IMR-90 (cell line): Measurements from ENCODE around the gene DSCAML1. TPM values are rescaled to one million over a fixed set of nuclear protein-coding genes. Genes with fewer than 3 reads are reported as not detected.

ENCODE experiments used
- ATAC-seq: fragments of 200-7000 bp; cut with Tn5 transposase; 2 replicates; pipeline ENCODE4 v1.9.1; 2020; ENCODE audit warnings: low read depth, mild to moderate bottlenecking, moderate library complexity
- BruUV-seq: library from RNA; stranded (reverse); fragments of 400-500 nt; replicated peaks from 2 replicates; lab custom pipeline; 2021; lab: Mats Ljungman, UMichigan
- CTCF ChIA-PET: fragments of 300-600 bp; formaldehyde crosslinking; extraction: SDS; loops from one replicate; lab custom pipeline; 2021; ENCODE audit warnings: antibody characterized with exemption; lab: Yijun Ruan, JAX
- POLR2A ChIA-PET: fragments of 300-600 bp; sonication (Branson Sonifier 250); formaldehyde crosslinking; loops from one replicate; lab custom pipeline; 2022; ENCODE audit warnings: antibody characterized with exemption; ENCODE audit not compliant: unreplicated experiment; lab: Charles Lee
- DNase-seq: peaks from one replicate; pipeline ENCODE4 v3.0.0; 2013
- H2AFZ ChIP-seq: replicated peaks from 2 replicates; pipeline ENCODE3; 2013; ENCODE audit warnings: low read length, mild to moderate bottlenecking; ENCODE audit not compliant: poor library complexity
- H2AK5ac ChIP-seq: 2 replicates; pipeline ENCODE4 v1.6.1; 2013; ENCODE audit warnings: low read depth, low read length, inconsistent platforms
- H2AK9ac ChIP-seq: replicated peaks from 2 replicates; pipeline ENCODE3; 2013; ENCODE audit warnings: mild to moderate bottlenecking, low read depth, low read length, moderate library complexity; ENCODE audit not compliant: poor library complexity
- H2BK120ac ChIP-seq: 2 replicates; pipeline ENCODE4 v1.6.1; 2013; ENCODE audit warnings: low read depth, low read length, inconsistent platforms
- H2BK15ac ChIP-seq: 3 replicates; pipeline ENCODE4 v1.6.1; 2013; ENCODE audit warnings: low read depth, low read length, inconsistent platforms
- H2BK20ac ChIP-seq: 2 replicates; pipeline ENCODE4 v1.6.1; 2013; ENCODE audit warnings: low read depth, mild to moderate bottlenecking, inconsistent platforms, low read length, moderate library complexity
- H2BK5ac ChIP-seq: 2 replicates; pipeline ENCODE4 v1.6.1; 2013; ENCODE audit warnings: mild to moderate bottlenecking, low read depth, low read length, inconsistent platforms; ENCODE audit not compliant: poor library complexity, severe bottlenecking
- H3K14ac ChIP-seq: replicated peaks from 2 replicates; pipeline ENCODE4 v1.6.1; 2013; ENCODE audit warnings: low read depth, low read length, inconsistent platforms
- H3K18ac ChIP-seq: 2 replicates; pipeline ENCODE4 v1.6.1; 2013; ENCODE audit warnings: low read depth, low read length, control low read depth
- H3K23ac ChIP-seq: 2 replicates; pipeline ENCODE4 v1.6.1; 2013; ENCODE audit warnings: low read depth, low read length, inconsistent platforms
- H3K27ac ChIP-seq: 2 replicates; pipeline ENCODE4 v1.5.1; 2013; ENCODE audit warnings: mild to moderate bottlenecking, control low read depth, low read length; ENCODE audit not compliant: insufficient read depth
- H3K27me3 ChIP-seq: 2 replicates; pipeline ENCODE4 v1.6.1; 2013; ENCODE audit warnings: low read length; ENCODE audit not compliant: control insufficient read depth, insufficient read depth
- H3K36me3 ChIP-seq: 2 replicates; pipeline ENCODE4 v1.6.1; 2013; ENCODE audit warnings: low read length, mixed read lengths; ENCODE audit not compliant: control insufficient read depth, insufficient read depth
- H3K4ac ChIP-seq: 2 replicates; pipeline ENCODE4 v1.6.1; 2013; ENCODE audit warnings: low read depth, low read length, inconsistent platforms
- H3K4me1 ChIP-seq: 2 replicates; pipeline ENCODE4 v1.6.1; 2013; ENCODE audit warnings: low read length, mixed read lengths; ENCODE audit not compliant: control insufficient read depth, insufficient read depth
- H3K4me2 ChIP-seq: 2 replicates; pipeline ENCODE4 v1.6.1; 2013; ENCODE audit warnings: low read depth, mild to moderate bottlenecking, control low read depth, low read length, moderate library complexity
- H3K4me3 ChIP-seq: 2 replicates; pipeline ENCODE4 v1.5.1; 2013; ENCODE audit warnings: low read depth, mild to moderate bottlenecking, control low read depth, low read length, moderate library complexity; ENCODE audit not compliant: insufficient read depth
- H3K56ac ChIP-seq: 2 replicates; pipeline ENCODE4 v1.6.1; 2013; ENCODE audit warnings: low read length, inconsistent platforms; ENCODE audit not compliant: insufficient read depth; ENCODE audit errors: extremely low read depth
- H3K79me1 ChIP-seq, 2 experiments: 2 replicates each; pipeline ENCODE4 v1.6.1; 2013; ENCODE audit warnings: low read length in 2 of 2, inconsistent platforms in 1 of 2, low read depth in 1 of 2
- H3K9ac ChIP-seq: 2 replicates; pipeline ENCODE4 v1.6.1; 2013; ENCODE audit warnings: low read depth, low read length, control low read depth
- H3K9me1 ChIP-seq: 2 replicates; pipeline ENCODE4 v1.6.1; 2013; ENCODE audit warnings: low read length, inconsistent platforms; ENCODE audit not compliant: insufficient read depth
- H3K9me3 ChIP-seq: 2 replicates; pipeline ENCODE4 v1.6.1; 2013; ENCODE audit warnings: low read length; ENCODE audit not compliant: control insufficient read depth, insufficient read depth
- H4K20me1 ChIP-seq: 2 replicates; pipeline ENCODE4 v1.6.1; 2013; ENCODE audit warnings: low read length, inconsistent platforms; ENCODE audit not compliant: insufficient read depth
- H4K5ac ChIP-seq: 2 replicates; pipeline ENCODE4 v1.6.1; 2013; ENCODE audit warnings: mild to moderate bottlenecking, low read depth, low read length, control low read depth
- H4K8ac ChIP-seq, 2 experiments: 2 replicates each; pipeline ENCODE4 v1.6.1; 2013; ENCODE audit warnings: low read depth in 2 of 2, low read length in 2 of 2, control low read depth in 1 of 2, inconsistent platforms in 1 of 2
- H4K91ac ChIP-seq: 2 replicates; pipeline ENCODE4 v1.6.1; 2013; ENCODE audit warnings: low read depth, low read length, inconsistent platforms; ENCODE audit not compliant: insufficient read depth
- CHD1 ChIP-seq: IDR thresholded peaks from 2 replicates; pipeline ENCODE4 v1.6.1; 2012; ENCODE audit warnings: low read depth, low read length, improper control_type of control experiment
- RFX5 ChIP-seq: IDR thresholded peaks from 2 replicates; pipeline ENCODE4 v1.8.0; 2012; ENCODE audit warnings: low read depth, mild to moderate bottlenecking, low read length, moderate library complexity
- WGBS, 2 experiments: methylation state at CpG; one replicate each; pipeline versions ENCODE4 v1.1.5 to v1.1.7; 2013; ENCODE audit warnings: missing lambda C conversion rate in 2 of 2; ENCODE audit not compliant: insufficient read length in 1 of 2; ENCODE audit errors: extremely low coverage in 2 of 2; 5-methylcytosine and 5-hydroxymethylcytosine counted together
- dilution Hi-C: fragments of 300-500 bp; cut with HindIII; formaldehyde crosslinking; loops from one replicate; pipeline ENCODE4 v1.14.3; 2018; ENCODE audit warnings: low sequenced_read_pairs; ENCODE audit not compliant: unreplicated experiment
- in situ Hi-C: fragments of 300-500 bp; cut with MboI; formaldehyde crosslinking; loops from 3 replicates; pipeline ENCODE4 v1.14.3; 2019; ENCODE audit warnings: low sequenced_read_pairs, inconsistent platforms, mixed read lengths
- intact Hi-C: fragments of 100-400 bp; cut with micrococcal nuclease; formaldehyde crosslinking; loops from 2 replicates; pipeline ENCODE4 v1.10.0; 2022
- polyA plus RNA-seq, 3 experiments: library from polyadenylated mRNA; depleted of rRNA; stranded (reverse); fragments of >200 nt; gene quantifications; 2 replicates each; pipeline ENCODE4 v1.2.3, GENCODE V29; 2012; ENCODE audit warnings: low replicate concordance in 1 of 3
- total RNA-seq: library from RNA; depleted of rRNA; stranded (reverse); fragments of >200 nt; gene quantifications from 2 replicates; pipeline ENCODE4 v1.2.3, GENCODE V29; 2012

Gene DSCAML1
- total and polyA plus RNA-seq, 2 of the 4 experiments (the other 2 are of a cell fraction): not detected

DNA sequence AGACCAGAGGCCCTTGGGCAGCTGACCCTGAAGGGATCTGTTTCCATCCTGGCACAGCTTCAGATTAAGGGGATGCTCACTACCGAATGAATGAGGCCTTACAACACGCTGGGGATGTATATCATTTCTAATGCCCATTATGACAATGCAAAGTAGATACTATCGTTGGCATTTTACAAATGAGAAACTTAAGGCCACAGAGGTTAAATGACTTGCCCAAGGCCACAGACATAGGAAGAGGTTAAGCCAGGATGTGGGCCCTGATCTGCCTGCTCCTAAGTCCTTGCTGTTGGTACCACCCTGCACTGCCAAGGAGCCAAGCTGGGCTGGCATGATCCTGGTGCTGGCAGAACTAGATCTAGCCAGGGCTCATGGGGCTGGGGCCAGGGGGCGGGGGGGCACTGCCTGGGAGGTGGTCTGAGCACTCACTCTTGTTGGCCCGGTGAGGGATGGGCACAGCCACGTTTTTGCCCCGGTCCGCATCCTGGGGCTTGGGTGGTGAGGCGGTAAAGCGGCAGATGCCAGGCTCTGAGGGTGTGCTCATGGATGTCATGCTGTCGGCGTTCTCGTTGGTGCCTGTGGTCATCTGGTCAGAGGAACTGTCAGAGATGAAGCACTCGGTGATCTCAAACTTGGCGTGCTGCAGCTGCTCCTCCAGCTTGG lies 366.6 kb downstream of the DSCAML1 start:
- WGBS, 2 experiments: 85% methylated on average over 4 of the region's 15 CpGs; no CpG with 5 or more reads in 1 of the 2 experiments

More for the DNA sequence above, 366.6 kb downstream of the DSCAML1 start:
- CTCF ChIA-PET: no interaction called here
- Histone ChIP-seq H3K4me1 (no peaks in the 10 kb centered on the region), H4K20me1 (no peaks in the 10 kb centered on the region), H3K4me3 (no peak overlapping the region), H3K18ac (no peak overlapping the region), H4K5ac (no peak overlapping the region), H4K8ac (no peak overlapping the region), H2BK20ac (no peak overlapping the region), H4K91ac (no peak overlapping the region), H3K36me3 (no peaks in the 10 kb centered on the region), H3K4ac (no peak overlapping the region), H2AK9ac (no peak overlapping the region), H3K14ac (no peak overlapping the region), H2AFZ (no peak overlapping the region), H3K27ac (no peak overlapping the region), H3K56ac (no peak overlapping the region), H2BK120ac (no peak overlapping the region), H3K9me3 (no peaks in the 10 kb centered on the region), H3K23ac (no peak overlapping the region), H3K9ac (no peak overlapping the region), H3K27me3 (peaks cover 16% of the 10 kb centered on the region), H2BK5ac (no peak overlapping the region), H2BK15ac (no peak overlapping the region), H3K79me1 (no peaks in the 10 kb centered on the region), H3K4me2 (no peak overlapping the region), H3K9me1 (no peaks in the 10 kb centered on the region), H2AK5ac (no peak overlapping the region)
- no peak for TF ChIP-seq CHD1
- no peak for TF ChIP-seq RFX5
- intact Hi-C loops (no loop called here), in situ Hi-C loops (no loop called here), dilution Hi-C loops (no loop called here)
- no TSS peak for BruUV-seq
- no peak for DNase-seq
- POLR2A ChIA-PET: no interaction called here
- ATAC-seq: no peak
